ENCODE measurements around the gene ADAMTS6. TPM values are rescaled to one million over a fixed set of nuclear protein-coding genes. Genes with fewer than 3 reads are reported as not detected.

The ADAMTS6 gene
- total RNA-seq, 1 experiment from 2014 or later: 0.23 TPM

GRCh38 chr5:65142016-65142415 lies 339.7 kb downstream of the ADAMTS6 start:
- H3K4me1 ChIP-seq: peaks cover 13% of the 10 kb centered on the region
- no peak overlapping the region for H3K4me3 Mint-ChIP-seq (ENCODE audit: unreplicated experiment)
- H3K4me3 ChIP-seq (ENCODE audit: low read depth, low read length): no peak overlapping the region
- H3K27me3 Mint-ChIP-seq (ENCODE audit: insufficient read depth, unreplicated experiment): no peaks in the 10 kb centered on the region
- DNase-seq: no peak
- H3K27ac Mint-ChIP-seq (ENCODE audit: unreplicated experiment): no peak overlapping the region
- BruUV-seq (replicated peaks): no TSS peak
- H3K36me3 ChIP-seq (ENCODE audit: control insufficient read depth, insufficient read depth, low read length): no peaks in the 10 kb centered on the region
- no peaks in the 10 kb centered on the region for H3K9me3 ChIP-seq
- ChIA-PET CTCF (no interaction called here), POLR2A (no interaction called here)
- H3K9me3 Mint-ChIP-seq (ENCODE audit: unreplicated experiment): no peaks in the 10 kb centered on the region
- H3K4me1 Mint-ChIP-seq (ENCODE audit: low read depth, unreplicated experiment): no peaks in the 10 kb centered on the region
- intact Hi-C loops (cut with micrococcal nuclease; ENCODE audit: unreplicated experiment): loop anchor here (1.0 kb wide), 1 partner anchor 42 kb away; no protein-coding TSS in a partner anchor
- H3K27me3 ChIP-seq (replicated peaks; ENCODE audit: control insufficient read depth, insufficient read depth, low read length): no peaks in the 10 kb centered on the region
- no peaks in the 10 kb centered on the region for H3K36me3 Mint-ChIP-seq (ENCODE audit: insufficient read depth, unreplicated experiment)
- no peak for TF ChIP-seq CTCF (IDR thresholded peaks at IDR 0.05; ENCODE audit: insufficient read depth in 1 of 2, low read depth in 1 of 2, low read length in 1 of 2, severe bottlenecking in 1 of 2, unreplicated experiment in 1 of 2)

GRCh38 chr5:65141493-65141892 lies 340.2 kb downstream of the ADAMTS6 start:
- POLR2A ChIA-PET: no interaction called here

GRCh38 chr5:65137631-65138030 lies 344.1 kb downstream of the ADAMTS6 start:
- ChIA-PET CTCF (no interaction called here), POLR2A (no interaction called here)
- H3K36me3 Mint-ChIP-seq (ENCODE audit: insufficient read depth, unreplicated experiment): no peaks in the 10 kb centered on the region
- H3K9me3 ChIP-seq: no peaks in the 10 kb centered on the region
- no peak for TF ChIP-seq CTCF (IDR thresholded peaks at IDR 0.05; ENCODE audit: insufficient read depth in 1 of 2, low read depth in 1 of 2, low read length in 1 of 2, severe bottlenecking in 1 of 2, unreplicated experiment in 1 of 2)
- intact Hi-C loops (cut with micrococcal nuclease; ENCODE audit: unreplicated experiment): no loop called here
- no TSS peak for BruUV-seq (replicated peaks)
- H3K4me3 Mint-ChIP-seq (ENCODE audit: unreplicated experiment): no peak overlapping the region
- DNase-seq: no peak
- H3K4me1 ChIP-seq: peaks cover 3% of the 10 kb centered on the region
- H3K4me1 Mint-ChIP-seq (ENCODE audit: low read depth, unreplicated experiment): no peaks in the 10 kb centered on the region
- H3K4me3 ChIP-seq (ENCODE audit: low read depth, low read length): no peak overlapping the region
- H3K27me3 ChIP-seq (replicated peaks; ENCODE audit: control insufficient read depth, insufficient read depth, low read length): no peaks in the 10 kb centered on the region
- no peaks in the 10 kb centered on the region for H3K9me3 Mint-ChIP-seq (ENCODE audit: unreplicated experiment)
- no peaks in the 10 kb centered on the region for H3K36me3 ChIP-seq (ENCODE audit: control insufficient read depth, insufficient read depth, low read length)
- no peaks in the 10 kb centered on the region for H3K27me3 Mint-ChIP-seq (ENCODE audit: insufficient read depth, unreplicated experiment)
- no peak overlapping the region for H3K27ac Mint-ChIP-seq (ENCODE audit: unreplicated experiment)

More at GRCh38 chr5:65141493-65141892, 340.2 kb downstream of the ADAMTS6 start:
- Histone ChIP-seq H3K4me1 (peaks cover 13% of the 10 kb centered on the region), H3K9me3 (no peaks in the 10 kb centered on the region), H3K27me3 (replicated peaks; ENCODE audit: control insufficient read depth, insufficient read depth, low read length) (no peaks in the 10 kb centered on the region), H3K4me3 (ENCODE audit: low read depth, low read length) (no peak overlapping the region), H3K36me3 (ENCODE audit: control insufficient read depth, insufficient read depth, low read length) (no peaks in the 10 kb centered on the region)
- Mint-ChIP-seq H3K4me1 (ENCODE audit: low read depth, unreplicated experiment) (no peaks in the 10 kb centered on the region), H3K27me3 (ENCODE audit: insufficient read depth, unreplicated experiment) (no peaks in the 10 kb centered on the region), H3K27ac (ENCODE audit: unreplicated experiment) (no peak overlapping the region), H3K9me3 (ENCODE audit: unreplicated experiment) (no peaks in the 10 kb centered on the region), H3K4me3 (ENCODE audit: unreplicated experiment) (no peak overlapping the region), H3K36me3 (ENCODE audit: insufficient read depth, unreplicated experiment) (no peaks in the 10 kb centered on the region)
- no peak for DNase-seq
- no TSS peak for BruUV-seq (replicated peaks)
- TF ChIP-seq CTCF (IDR thresholded peaks at IDR 0.05; ENCODE audit: insufficient read depth in 1 of 2, low read depth in 1 of 2, low read length in 1 of 2, severe bottlenecking in 1 of 2, unreplicated experiment in 1 of 2): no peak
- intact Hi-C loops (cut with micrococcal nuclease; ENCODE audit: unreplicated experiment): no loop called here
- CTCF ChIA-PET: no interaction called here
